Measurements from ENCODE around the gene MYO3B. TPM values are rescaled to one million over a fixed set of nuclear protein-coding genes. Genes with fewer than 3 reads are reported as not detected.

Gene MYO3B
- total RNA-seq, 1 experiment from 2014 or later: not detected

GRCh38 chr2:170509452-170510193, 331.7 kb downstream of the MYO3B start:
- Histone ChIP-seq H3K36me3 (no peaks in the 10 kb centered on the region), H3K4me3 (no peak overlapping the region), H3K9me3 (no peaks in the 10 kb centered on the region), H3K27me3 (no peaks in the 10 kb centered on the region)
- peak; percentile 68 for DNase-seq

- Histone ChIP-seq H3K9me3 (no peaks in the 10 kb centered on the region), H3K36me3 (no peaks in the 10 kb centered on the region), H3K4me3 (no peak overlapping the region), H3K27me3 (no peaks in the 10 kb centered on the region)
- peak; percentile 76 for DNase-seq
Measured at GRCh38 chr2:170512266-170512665, 334.3 kb downstream of the MYO3B start.

GRCh38 chr2:170514140-170514539, 336.2 kb downstream of the MYO3B start:
- no peak overlapping the region for H3K4me3 ChIP-seq
- H3K27me3 ChIP-seq: no peaks in the 10 kb centered on the region
- H3K9me3 ChIP-seq: no peaks in the 10 kb centered on the region
- DNase-seq: no peak
- H3K36me3 ChIP-seq: no peaks in the 10 kb centered on the region

GRCh38 chr2:170517538-170517937, 339.6 kb downstream of the MYO3B start:
- Histone ChIP-seq H3K36me3 (no peaks in the 10 kb centered on the region), H3K4me3 (no peak overlapping the region), H3K27me3 (no peaks in the 10 kb centered on the region), H3K9me3 (no peaks in the 10 kb centered on the region)
- no peak for DNase-seq

GRCh38 chr2:170518911-170519310, 341.0 kb downstream of the MYO3B start:
- no peak overlapping the region for H3K4me3 ChIP-seq
- H3K27me3 ChIP-seq: no peaks in the 10 kb centered on the region
- DNase-seq: no peak
- no peaks in the 10 kb centered on the region for H3K9me3 ChIP-seq
- no peaks in the 10 kb centered on the region for H3K36me3 ChIP-seq

GRCh38 chr2:170521299-170521698, 343.4 kb downstream of the MYO3B start:
- no peaks in the 10 kb centered on the region for H3K27me3 ChIP-seq
- no peak overlapping the region for H3K4me3 ChIP-seq
- no peaks in the 10 kb centered on the region for H3K9me3 ChIP-seq
- DNase-seq: no peak
- no peaks in the 10 kb centered on the region for H3K36me3 ChIP-seq

- Histone ChIP-seq H3K9me3 (no peaks in the 10 kb centered on the region; the same call in 1 of the 2 replicates), H3K36me3 (no peaks in the 10 kb centered on the region), H3K27me3 (no peaks in the 10 kb centered on the region), H3K4me3 (no peak overlapping the region)
- no peak for DNase-seq
Measured at GRCh38 chr2:170523506-170523905, 345.6 kb downstream of the MYO3B start.

GRCh38 chr2:170524828-170525565, 347.1 kb downstream of the MYO3B start:
- no peak overlapping the region for H3K4me3 ChIP-seq
- DNase-seq: no peak
- H3K36me3 ChIP-seq: no peaks in the 10 kb centered on the region
- no peaks in the 10 kb centered on the region for H3K27me3 ChIP-seq
- no peaks in the 10 kb centered on the region; the same call in 1 of the 2 replicates for H3K9me3 ChIP-seq

GRCh38 chr2:170525566-170525900, 347.6 kb downstream of the MYO3B start:
- H3K36me3 ChIP-seq: no peaks in the 10 kb centered on the region
- peak; percentile 92 for DNase-seq
- no peak overlapping the region for H3K4me3 ChIP-seq
- H3K27me3 ChIP-seq: no peaks in the 10 kb centered on the region
- H3K9me3 ChIP-seq: no peaks in the 10 kb centered on the region; the same call in 1 of the 2 replicates

- H3K36me3 ChIP-seq: no peaks in the 10 kb centered on the region
- DNase-seq: peak; percentile 78
- no peak overlapping the region for H3K4me3 ChIP-seq
- H3K9me3 ChIP-seq: no peaks in the 10 kb centered on the region; the same call in 1 of the 2 replicates
- H3K27me3 ChIP-seq: no peaks in the 10 kb centered on the region
Measured at GRCh38 chr2:170530284-170530745, 352.4 kb downstream of the MYO3B start.

GRCh38 chr2:170530803-170531564, 353.0 kb downstream of the MYO3B start:
- Histone ChIP-seq H3K4me3 (no peak overlapping the region), H3K9me3 (no peaks in the 10 kb centered on the region; the same call in 1 of the 2 replicates), H3K27me3 (no peaks in the 10 kb centered on the region), H3K36me3 (no peaks in the 10 kb centered on the region)
- DNase-seq: no peak

GRCh38 chr2:170531876-170532275, 353.9 kb downstream of the MYO3B start:
- H3K9me3 ChIP-seq: no peaks in the 10 kb centered on the region; the same call in 1 of the 2 replicates
- no peak for DNase-seq
- H3K27me3 ChIP-seq: no peaks in the 10 kb centered on the region
- no peak overlapping the region for H3K4me3 ChIP-seq
- H3K36me3 ChIP-seq: no peaks in the 10 kb centered on the region

- Histone ChIP-seq H3K9me3 (no peaks in the 10 kb centered on the region), H3K36me3 (no peaks in the 10 kb centered on the region), H3K4me3 (no peak overlapping the region), H3K27me3 (no peaks in the 10 kb centered on the region)
- DNase-seq: no peak
Measured at GRCh38 chr2:170533156-170533555, 355.2 kb downstream of the MYO3B start.

- Histone ChIP-seq H3K9me3 (no peaks in the 10 kb centered on the region), H3K36me3 (no peaks in the 10 kb centered on the region), H3K27me3 (no peaks in the 10 kb centered on the region), H3K4me3 (no peak overlapping the region)
- no peak for DNase-seq
Measured at GRCh38 chr2:170535552-170535951, 357.6 kb downstream of the MYO3B start.

GRCh38 chr2:170544817-170545216, 366.9 kb downstream of the MYO3B start:
- no peaks in the 10 kb centered on the region for H3K27me3 ChIP-seq
- peaks cover 10% of the 10 kb centered on the region; the same call in 1 of the 2 replicates for H3K9me3 ChIP-seq
- no peak overlapping the region for H3K4me3 ChIP-seq
- H3K36me3 ChIP-seq: no peaks in the 10 kb centered on the region
- no peak for DNase-seq

GRCh38 chr2:170548304-170548703, 370.4 kb downstream of the MYO3B start:
- Histone ChIP-seq H3K27me3 (no peaks in the 10 kb centered on the region), H3K9me3 (peaks cover 23% of the 10 kb centered on the region), H3K36me3 (no peaks in the 10 kb centered on the region), H3K4me3 (no peak overlapping the region)
- DNase-seq: no peak

- H3K36me3 ChIP-seq: no peaks in the 10 kb centered on the region
- DNase-seq: no peak
- H3K9me3 ChIP-seq: peaks cover 16% of the 10 kb centered on the region
- H3K27me3 ChIP-seq: no peaks in the 10 kb centered on the region
- H3K4me3 ChIP-seq: no peak overlapping the region
Measured at GRCh38 chr2:170550501-170550900, 372.6 kb downstream of the MYO3B start.
